SKM-1 treated with dmso at 0.1 percent for 144 hours (cell line): ENCODE data around the gene NR4A2.
A peak's percentile ranks its signal among the peaks of the same experiment; 100 is the strongest.

Source experiments
- DNase-seq: peaks from one replicate; lab custom pipeline; 2025; ENCODE audit not compliant: unreplicated experiment; lab: John Stamatoyannopoulos, UW

Gene NR4A2

GRCh38 chr2:156340804-156341451 lies 8.4 kb upstream of the NR4A2 start:
- peak; percentile 55 for DNase-seq

DNA sequence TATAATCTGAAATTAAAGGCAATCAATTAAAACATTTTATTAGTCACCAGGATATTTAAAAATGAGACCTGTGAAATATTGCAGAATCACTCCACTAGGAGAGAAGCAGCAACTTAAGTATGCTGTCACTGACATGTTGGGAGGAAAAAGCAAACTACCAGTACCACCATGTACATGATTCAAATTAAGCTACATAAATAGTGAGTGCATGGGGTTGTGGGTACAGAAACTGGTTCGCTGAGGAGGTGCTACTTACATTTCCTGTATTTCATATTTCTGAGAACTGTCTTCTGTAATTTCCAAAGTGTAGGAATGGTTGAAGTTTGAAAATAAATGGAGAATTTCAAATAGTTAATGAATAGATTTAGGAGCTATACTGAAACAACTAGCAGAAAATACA lies 7.9 kb upstream of the NR4A2 start:
- DNase-seq, result no peak

GRCh38 chr2:156339865-156340264 lies 7.3 kb upstream of the NR4A2 start:
- DNase-seq, result peak; percentile 11

DNA sequence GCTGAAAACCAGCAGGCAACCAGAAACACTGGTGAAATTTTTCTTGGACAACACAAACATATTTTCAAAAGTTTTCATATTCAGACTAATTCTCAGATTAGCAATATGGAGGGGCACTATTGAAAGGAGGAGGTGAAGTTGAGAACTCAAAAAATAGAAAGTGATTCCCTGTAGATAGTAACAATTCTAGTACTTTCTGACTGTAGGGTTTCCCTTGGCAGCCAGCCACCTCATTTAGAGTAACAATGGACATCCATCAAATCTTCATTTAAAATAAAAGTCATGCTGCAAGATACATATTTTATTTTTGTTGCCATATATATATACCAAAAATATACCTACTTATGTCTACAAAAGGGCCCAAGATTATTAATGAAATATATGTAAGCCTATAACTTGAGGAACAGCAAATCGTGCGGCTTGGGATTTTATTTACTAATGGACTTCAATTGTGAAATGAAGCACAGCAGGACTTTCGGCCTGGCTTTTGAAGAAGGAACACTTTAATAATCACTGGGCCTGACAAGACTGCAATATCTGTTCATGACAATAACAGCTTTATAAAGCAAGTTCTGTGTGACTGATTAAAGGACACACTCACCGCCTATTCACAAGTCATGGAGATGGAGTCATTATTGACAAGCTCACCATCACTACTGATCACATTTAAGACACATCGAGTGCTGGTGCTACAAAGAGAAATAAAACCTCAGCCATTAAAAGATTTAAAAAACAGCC lies 6.8 kb upstream of the NR4A2 start:
- no peak for DNase-seq

DNA sequence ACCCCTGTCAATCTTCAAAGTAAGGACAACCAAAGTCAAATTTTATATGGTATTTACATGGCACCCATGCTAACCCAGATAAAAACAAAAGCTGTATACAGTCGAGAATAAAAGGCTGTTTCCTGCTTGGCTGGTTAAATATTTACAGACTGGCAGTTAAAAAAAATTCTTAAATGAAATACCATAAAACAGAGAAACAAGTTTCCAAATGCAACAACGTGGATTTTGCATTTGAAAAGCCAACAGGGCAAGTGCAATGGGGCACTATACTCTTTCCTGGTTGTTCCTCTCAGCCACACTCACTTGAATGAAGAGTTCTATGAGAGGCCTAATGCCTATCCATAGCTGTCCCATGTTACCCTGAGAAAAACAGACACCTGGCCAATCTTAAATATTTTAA lies 6.1 kb upstream of the NR4A2 start:
- DNase-seq, result no peak

GRCh38 chr2:156334496-156335478 lies 2.3 kb upstream of the NR4A2 start:
- peak; percentile 82 for DNase-seq

DNA sequence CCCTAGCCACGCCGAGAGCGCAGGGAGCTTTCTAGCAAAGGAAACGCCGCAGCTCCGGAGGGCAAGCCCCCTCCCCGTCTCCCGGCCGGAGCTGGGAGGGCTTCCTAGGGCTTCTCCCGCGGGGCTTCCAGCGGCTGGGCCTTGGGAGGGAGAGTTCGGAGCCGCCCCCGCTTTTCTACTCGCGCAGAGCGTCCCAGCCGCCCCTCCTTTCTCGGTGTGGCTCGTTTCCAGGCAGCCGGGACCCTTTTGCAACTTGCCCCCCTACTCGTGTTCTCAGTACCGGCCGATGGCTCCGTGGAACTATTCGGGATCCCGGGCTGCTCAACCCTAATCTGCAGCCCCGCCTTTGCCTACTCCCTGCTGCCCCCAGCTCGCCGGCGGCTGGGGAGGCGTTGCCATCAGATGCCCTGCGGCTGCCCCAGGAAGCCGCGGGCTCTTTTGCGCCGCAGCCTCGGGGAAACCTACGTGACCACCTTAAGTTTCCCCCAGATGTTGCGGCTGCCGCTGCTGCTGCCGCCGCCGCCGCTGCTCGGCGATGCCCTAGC lies 1.5 kb upstream of the NR4A2 start:
- no peak for DNase-seq

GRCh38 chr2:156333274-156333950 lies 891 bp upstream of the NR4A2 start:
- DNase-seq, result peak; percentile 17

- DNase-seq, result peak; percentile 46
Measured at GRCh38 chr2:156332284-156332533, 312 bp downstream of the NR4A2 start.

DNA sequence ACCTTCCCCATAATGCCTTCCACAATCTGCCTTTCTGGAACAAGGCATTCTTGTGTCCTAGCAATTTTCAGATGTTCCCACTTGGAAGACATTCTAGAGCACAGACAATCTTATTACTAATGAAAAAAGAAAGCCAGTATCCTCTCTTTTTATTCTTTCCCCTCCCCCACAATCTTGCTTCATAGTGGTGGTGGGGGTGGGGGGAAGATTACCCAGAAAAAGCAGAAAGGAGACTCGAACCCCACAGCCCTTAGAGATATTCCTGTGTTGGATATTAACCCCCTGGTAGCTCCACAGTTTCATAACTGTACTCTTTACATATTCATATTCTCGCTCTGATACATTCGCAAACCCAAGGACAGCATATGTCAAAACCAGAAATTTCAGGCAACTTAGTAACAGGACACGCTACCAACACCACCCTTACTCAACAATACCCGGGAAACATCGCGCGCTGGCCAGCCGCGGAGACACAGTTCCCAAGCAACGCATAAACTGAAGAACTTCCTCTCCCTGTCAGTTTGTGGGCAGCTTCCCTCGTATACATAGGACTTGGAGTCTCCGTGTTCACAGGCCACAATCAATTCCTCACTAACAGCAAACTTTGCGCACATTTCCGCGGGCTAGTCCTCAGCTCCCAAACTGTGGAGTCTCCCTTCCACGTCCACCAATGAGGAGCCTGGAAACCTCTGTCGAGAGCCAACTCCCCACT lies 793 bp downstream of the NR4A2 start:
- DNase-seq, result peak; percentile 93

GRCh38 chr2:156329927-156330726 lies 2.4 kb downstream of the NR4A2 start:
- no peak for DNase-seq

DNA sequence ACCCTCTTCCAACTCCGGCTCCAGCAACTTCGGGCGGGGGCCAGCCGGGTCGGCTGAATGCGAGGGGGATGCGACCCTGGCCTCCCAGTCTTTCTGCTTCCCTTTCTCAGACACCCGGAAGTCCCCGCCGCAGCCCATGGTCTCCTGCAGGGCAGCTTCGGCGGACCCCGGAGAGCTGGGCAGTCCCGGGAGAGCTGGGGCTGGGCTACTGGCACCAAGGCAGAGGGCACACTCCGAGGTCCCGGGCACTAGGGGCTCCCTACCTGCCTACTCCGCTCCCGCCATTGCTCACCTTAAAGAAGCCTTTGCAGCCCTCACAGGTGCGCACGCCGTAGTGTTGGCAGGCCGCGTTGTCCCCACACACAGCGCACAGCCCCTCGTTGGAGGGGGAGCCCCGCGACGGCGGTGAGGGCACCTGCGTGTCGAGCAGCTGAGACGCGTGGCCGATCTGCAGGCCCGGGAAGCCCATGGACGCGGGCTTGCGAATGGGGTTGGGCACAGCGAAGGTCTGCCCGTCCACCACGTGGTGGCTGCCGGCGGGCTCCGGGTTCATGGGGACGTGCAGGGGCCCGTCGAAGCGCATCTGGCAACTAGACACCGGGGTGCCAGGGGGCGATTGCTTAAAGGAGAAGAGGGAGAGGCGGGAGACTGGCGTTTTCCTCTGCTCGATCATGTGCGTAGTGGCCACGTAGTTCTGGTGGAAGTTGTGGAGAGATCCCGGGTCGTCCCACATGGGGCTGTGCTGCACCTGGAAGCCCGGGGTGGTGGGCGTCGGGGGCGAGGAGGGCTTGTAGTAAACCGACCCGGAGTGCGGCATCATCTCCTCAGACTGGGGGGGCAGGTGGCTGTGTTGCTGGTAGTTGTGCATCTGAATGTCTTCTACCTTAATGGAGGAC lies 3.2 kb downstream of the NR4A2 start:
- no peak for DNase-seq

GRCh38 chr2:156327835-156328695 lies 4.5 kb downstream of the NR4A2 start:
- DNase-seq, result no peak

DNA sequence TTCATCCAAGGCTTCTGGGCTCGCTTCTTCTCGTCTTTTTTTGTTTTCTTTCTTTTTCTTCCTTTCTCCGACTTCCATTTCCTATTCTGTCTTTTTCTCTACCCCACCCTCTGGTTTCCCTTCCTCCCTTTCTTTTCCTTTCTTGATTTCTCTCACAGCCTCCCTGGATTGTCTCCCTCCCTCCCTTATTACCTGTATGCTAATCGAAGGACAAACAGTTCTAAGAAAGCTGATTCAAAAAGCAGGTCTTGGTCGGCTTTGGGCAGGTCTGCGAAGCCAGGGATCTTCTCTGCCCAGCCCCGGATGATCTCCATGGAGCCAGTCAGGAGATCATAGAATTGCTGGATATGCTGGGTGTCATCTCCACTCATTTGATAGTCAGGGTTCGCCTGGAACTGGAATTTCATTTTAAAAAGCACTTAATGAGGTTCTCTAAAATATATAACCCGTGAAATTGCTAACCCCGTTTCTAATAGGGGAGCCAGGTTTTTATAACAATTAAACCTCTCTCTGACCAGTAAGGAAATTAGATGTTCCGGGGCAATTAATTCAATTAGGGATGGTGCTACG lies 5.9 kb downstream of the NR4A2 start:
- no peak for DNase-seq

- no peak for DNase-seq
Measured at GRCh38 chr2:156325688-156326525, 6.6 kb downstream of the NR4A2 start.

DNA sequence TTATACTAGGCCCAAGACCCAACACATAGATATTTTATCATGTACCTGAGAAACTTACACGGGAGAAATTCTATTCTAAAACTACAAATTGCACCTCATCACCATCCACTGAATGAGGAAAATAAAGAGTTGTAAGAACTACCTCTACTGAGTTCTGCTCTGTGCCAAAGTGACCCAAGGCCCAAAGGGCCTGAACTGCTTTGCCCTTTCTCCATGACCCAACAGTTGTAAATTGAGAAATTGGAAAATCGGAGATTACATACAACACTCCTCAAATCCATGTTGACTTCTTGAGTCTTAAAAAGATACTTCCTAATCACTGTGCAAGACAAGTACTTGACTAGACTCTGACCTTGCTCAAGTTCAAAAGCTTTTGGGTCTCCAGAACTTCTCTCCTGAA lies 8.8 kb downstream of the NR4A2 start:
- DNase-seq, result no peak
